SK-N-SH treated with all-trans-retinoic acid at 6 μM for 48 hours (cell line): ENCODE measurements around the gene GSDMA.

Experiments
- BACH2 ChIP-seq: fragments of 250-450 bp; sonication (Bioruptor Pico); IDR thresholded peaks from 2 replicates; pipeline ENCODE4 v1.9.0; 2021; ENCODE audit warnings: mild to moderate bottlenecking, borderline replicate concordance
- CSRNP3 ChIP-seq: fragments of 250-450 bp; sonication (Bioruptor Pico); IDR thresholded peaks from 2 replicates; pipeline ENCODE4 v1.5.1; 2021; ENCODE audit warnings: mild to moderate bottlenecking, moderate library complexity
- ESRRG ChIP-seq: fragments of 250-450 bp; sonication (Bioruptor Pico); IDR thresholded peaks from 2 replicates; pipeline ENCODE4 v1.6.1; 2021; ENCODE audit warnings: mild to moderate bottlenecking
- OSR1 ChIP-seq: fragments of 250-450 bp; sonication (Bioruptor Pico); IDR thresholded peaks from 2 replicates; pipeline ENCODE4 v1.8.0; 2022; ENCODE audit warnings: moderate library complexity, mild to moderate bottlenecking, inconsistent platforms
- PATZ1 ChIP-seq: fragments of 250-450 bp; sonication (Bioruptor Pico); IDR thresholded peaks from 2 replicates; pipeline ENCODE4 v1.8.0; 2020; ENCODE audit warnings: mild to moderate bottlenecking, moderate library complexity, borderline replicate concordance
- PPARA ChIP-seq: fragments of 250-450 bp; sonication (Bioruptor Pico); IDR thresholded peaks from 2 replicates; pipeline ENCODE4 v1.5.0; 2020; ENCODE audit warnings: mild to moderate bottlenecking, borderline replicate concordance
- RARB ChIP-seq: fragments of 250-450 bp; sonication (Bioruptor Pico); IDR thresholded peaks from 2 replicates; pipeline ENCODE4 v1.8.0; 2021; ENCODE audit warnings: mild to moderate bottlenecking, moderate library complexity
- SNAI2 ChIP-seq: fragments of 250-450 bp; sonication (Bioruptor Pico); IDR thresholded peaks from 2 replicates; pipeline ENCODE4 v1.5.0; 2020; ENCODE audit warnings: mild to moderate bottlenecking, moderate library complexity
- TOX ChIP-seq: fragments of 250-450 bp; sonication (Bioruptor Pico); IDR thresholded peaks from 2 replicates; pipeline ENCODE4 v1.8.0; 2021; ENCODE audit warnings: mild to moderate bottlenecking, moderate library complexity, borderline replicate concordance
- ZC3H10 ChIP-seq: fragments of 250-450 bp; sonication (Bioruptor Pico); IDR thresholded peaks from 2 replicates; pipeline ENCODE4 v1.5.1; 2021; ENCODE audit warnings: mild to moderate bottlenecking, moderate library complexity
- ZFP3 ChIP-seq: fragments of 250-450 bp; sonication (Bioruptor Pico); IDR thresholded peaks from 2 replicates; pipeline ENCODE4 v1.5.0; 2020; ENCODE audit warnings: mild to moderate bottlenecking, moderate library complexity
- ZFP30 ChIP-seq: fragments of 450-650 bp; formaldehyde crosslinking; IDR thresholded peaks from 2 replicates; pipeline ENCODE4 v1.5.0; 2022; ENCODE audit warnings: mild to moderate bottlenecking, moderate library complexity
- ZNF8 ChIP-seq: fragments of 450-650 bp; formaldehyde crosslinking; IDR thresholded peaks from 2 replicates; pipeline ENCODE4 v1.5.0; 2020; ENCODE audit warnings: mild to moderate bottlenecking, moderate library complexity
- TF ChIP-seq, protein P1 (sequence below): fragments of 250-450 bp; sonication (Bioruptor Pico); IDR thresholded peaks from 2 replicates; pipeline ENCODE4 v1.5.1; 2020; ENCODE audit warnings: low read depth, mild to moderate bottlenecking, moderate library complexity

DNA sequence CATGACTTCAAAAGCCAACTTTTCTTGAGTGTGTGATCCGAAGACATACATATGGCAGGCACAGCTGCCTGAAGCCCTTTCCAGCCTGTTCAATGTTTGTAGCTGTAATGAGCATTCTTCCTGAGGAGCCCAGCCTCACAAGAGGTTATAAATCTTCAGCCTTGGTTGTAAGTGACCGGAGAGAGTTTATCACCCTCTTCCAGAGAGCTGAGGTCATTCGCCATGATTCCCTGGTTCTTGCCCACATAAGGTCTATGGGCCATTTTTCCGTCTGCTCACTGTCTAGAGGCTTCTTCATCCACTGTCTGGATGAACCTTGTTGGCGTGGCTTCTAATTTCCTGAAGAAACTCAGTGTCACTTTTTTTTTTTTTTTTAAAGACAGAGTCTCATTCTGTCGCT, 42.7 kb downstream of the GSDMA start:
- no peak for TF ChIP-seq ZFP3
- TF ChIP-seq, protein P1, sequence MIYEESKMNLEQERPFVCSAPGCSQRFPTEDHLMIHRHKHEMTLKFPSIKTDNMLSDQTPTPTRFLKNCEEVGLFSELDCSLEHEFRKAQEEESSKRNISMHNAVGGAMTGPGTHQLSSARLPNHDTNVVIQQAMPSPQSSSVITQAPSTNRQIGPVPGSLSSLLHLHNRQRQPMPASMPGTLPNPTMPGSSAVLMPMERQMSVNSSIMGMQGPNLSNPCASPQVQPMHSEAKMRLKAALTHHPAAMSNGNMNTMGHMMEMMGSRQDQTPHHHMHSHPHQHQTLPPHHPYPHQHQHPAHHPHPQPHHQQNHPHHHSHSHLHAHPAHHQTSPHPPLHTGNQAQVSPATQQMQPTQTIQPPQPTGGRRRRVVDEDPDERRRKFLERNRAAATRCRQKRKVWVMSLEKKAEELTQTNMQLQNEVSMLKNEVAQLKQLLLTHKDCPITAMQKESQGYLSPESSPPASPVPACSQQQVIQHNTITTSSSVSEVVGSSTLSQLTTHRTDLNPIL: no peak
- TF ChIP-seq BACH2: no peak
- TF ChIP-seq ESRRG (CRISPR knock-in tag): no peak
- TF ChIP-seq ZC3H10 (CRISPR knock-in tag): no peak
- no peak for TF ChIP-seq SNAI2
- no peak for TF ChIP-seq TOX (CRISPR knock-in tag)
- TF ChIP-seq RARB (CRISPR knock-in tag): no peak
- no peak for TF ChIP-seq OSR1 (CRISPR knock-in tag)
- no peak for TF ChIP-seq ZNF8 (CRISPR knock-in tag)
- TF ChIP-seq PPARA (CRISPR knock-in tag): no peak
- no peak for TF ChIP-seq PATZ1 (CRISPR knock-in tag)
- TF ChIP-seq CSRNP3: no peak
- TF ChIP-seq ZFP30 (CRISPR knock-in tag): no peak
